ELR (cell line): ENCODE results near the gene PAM.
"Not testable (repeated sequence)": the region's sequence is repeated elsewhere in the genome, so short reads cannot be mapped to it uniquely, and the experiment has no call there.

Experiments used
- DNase-seq: peaks from one replicate; pipeline ENCODE4 v3.0.0-alpha.2; 2015; ENCODE audit warnings: low read depth

Gene PAM

DNA sequence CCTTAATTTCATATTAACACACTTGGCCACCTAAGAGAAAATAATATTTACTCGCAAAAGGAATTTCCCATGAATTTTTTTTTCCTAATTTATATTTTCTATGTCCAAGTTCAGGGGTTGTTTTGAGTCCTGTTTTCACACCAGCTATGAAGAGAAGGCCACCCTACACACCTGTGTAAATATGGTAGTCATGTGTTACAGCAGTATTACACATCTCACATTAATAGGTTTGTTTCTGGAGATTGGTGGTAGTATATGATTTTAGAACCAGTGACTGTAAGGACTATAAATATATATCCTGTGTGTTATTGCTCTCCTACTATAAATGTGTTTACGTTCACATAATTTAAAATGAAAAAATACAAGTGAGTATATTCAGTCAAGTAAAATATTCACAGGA lies 147.5 kb downstream of the PAM start:
- DNase-seq: no peak

DNA sequence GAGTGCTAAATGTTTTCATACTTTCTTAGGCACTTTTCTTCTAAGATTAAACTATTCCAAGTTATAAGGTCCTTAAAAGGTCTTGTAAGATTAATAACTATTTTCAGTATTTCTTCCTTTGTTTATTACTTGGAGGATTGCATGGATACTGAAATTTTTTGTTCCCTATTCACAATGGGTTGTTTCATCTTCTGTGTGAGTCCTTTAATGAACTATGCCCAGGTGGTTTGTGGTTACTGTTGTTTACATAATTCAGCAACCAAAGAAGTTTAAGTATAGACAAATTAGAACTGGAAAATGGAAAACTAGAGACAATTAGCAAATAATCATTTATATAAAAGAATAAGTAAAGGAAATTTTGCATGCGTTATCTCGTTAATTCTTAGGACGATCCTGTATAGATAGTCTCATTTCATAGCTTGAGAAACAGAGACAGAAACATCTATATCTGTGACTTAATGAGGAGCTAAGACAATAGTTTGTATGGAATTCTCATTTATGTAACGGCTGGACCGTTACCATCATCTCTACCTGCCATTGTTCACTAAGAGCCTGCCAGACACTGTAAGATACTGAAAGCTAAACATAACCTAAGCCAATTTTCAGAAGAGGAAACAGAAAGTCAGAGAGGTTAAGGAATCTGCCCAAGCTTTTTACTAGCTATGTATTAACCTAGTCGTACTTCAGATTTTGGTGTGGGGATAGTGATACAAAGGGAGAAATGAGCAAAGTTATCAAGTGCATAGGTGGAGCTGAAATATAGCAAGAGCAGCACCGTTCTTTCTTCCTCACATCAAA lies 148.2 kb downstream of the PAM start:
- peak; percentile 36 for DNase-seq

DNA sequence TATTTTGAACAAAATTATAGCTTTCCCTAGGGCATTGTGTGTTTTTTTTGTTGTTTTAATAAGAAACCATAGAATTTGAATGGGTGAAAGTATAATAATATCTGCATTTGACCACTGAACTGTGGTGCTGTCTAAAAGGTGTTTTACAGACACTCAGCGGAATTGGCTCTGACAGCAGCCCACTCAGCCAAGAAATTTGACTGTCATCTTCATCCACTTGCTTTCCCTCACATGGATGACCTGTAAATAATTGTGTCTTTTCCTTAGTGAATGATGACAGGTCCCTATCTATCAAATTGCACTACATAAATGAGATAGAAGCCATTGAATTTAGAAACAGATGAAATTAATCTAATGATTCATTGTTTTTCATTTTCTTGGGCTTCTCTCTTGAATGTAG lies 150.0 kb downstream of the PAM start:
- DNase-seq: no peak

DNA sequence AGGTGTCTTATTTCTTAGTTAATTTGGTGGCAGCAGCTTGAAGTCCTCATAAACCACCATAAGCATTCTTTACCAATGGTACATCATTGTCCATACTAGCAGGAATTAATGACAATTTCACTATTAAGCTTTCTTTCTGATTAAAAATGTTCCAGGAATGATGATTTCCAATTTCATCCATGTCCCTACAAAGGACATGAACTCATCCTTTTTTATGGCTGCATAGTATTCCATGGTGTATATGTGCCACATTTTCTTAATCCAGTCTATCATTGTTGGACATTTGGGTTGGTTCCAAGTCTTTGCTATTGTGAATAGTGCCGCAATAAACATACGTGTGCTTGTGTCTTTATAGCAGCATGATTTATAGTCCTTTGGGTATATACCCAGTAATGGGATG lies 152.0 kb downstream of the PAM start:
- DNase-seq: not testable (repeated sequence)

DNA sequence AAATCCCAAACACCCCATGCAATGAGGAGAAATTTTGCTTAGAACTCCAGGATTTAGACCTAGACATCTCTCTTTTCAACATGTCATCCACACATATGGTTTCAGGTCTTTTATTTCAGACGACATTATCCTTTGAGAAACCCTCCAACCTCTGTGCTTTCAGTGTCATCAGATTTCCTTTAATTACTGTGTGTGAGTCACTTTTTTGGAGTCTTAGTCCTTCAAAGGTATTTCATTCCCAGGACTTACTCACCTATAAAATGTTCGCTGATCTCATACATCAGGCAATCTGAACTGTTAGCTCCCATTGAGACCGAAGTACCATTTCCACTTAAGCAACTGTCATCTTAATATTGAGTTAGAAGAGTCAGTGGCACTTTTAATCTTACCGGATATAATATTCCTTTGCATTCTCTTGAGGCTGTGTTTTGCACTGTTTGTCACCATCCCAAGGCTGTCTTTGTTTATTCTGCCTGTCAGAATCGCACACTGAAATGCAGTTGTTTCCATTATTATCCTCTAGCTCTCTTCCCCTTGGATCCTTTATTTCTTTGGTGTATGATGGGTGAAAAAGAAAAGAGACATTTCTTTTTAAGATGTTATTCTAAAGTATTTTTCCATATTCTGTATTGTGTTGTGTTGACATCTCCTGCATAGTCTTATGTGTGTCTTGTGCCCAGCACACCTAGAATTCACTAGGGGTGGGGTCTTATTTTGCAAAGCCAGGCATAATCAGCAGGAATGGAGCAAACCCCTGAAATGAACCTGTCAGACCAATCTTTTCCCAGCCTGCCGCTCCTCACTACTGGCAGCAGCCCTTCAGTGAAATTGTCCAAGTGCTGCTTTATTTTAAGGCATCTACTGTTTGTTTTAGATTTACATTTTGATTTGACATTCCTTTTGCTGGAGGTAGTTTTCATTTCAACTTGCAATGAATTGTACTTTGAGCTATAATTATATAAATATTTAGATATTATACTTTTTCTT lies 155.4 kb downstream of the PAM start:
- peak; percentile 90 for DNase-seq

DNA sequence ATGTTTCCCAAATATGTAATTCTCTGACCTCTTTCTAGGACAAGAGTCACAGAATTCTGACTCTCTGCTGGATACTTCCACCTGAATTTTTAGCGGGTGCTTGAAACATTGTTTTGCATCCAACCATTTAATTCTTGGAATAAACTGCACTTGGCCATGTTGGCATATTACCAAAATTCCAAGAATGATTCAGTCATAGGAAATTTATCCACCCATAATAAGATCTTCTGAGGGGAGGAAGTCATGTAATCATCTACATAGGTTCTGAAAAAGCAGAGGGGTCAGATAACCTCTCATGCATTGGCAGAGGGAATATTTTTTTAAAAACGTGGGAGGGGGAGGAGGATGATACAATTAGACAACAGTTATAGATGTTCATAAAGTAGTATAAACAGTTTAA lies 156.9 kb downstream of the PAM start:
- peak; percentile 89 for DNase-seq

DNA sequence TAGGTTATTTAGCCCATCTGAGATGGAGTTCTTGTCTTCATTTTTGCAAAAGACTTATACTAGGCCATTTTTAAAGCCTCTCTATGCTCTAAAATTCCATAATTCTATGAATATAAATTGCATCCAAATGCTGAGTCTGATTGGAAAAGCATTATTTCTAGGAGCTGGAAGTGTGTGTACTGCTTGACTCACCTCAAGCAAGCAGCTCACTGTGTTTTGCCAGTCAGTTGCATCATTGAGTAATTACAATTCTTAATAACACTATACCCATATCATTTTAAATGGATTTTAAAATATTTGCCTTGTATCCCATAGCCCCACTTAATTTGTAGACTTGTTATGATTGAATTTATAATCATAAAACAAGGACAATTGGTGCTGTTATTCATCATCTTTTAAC lies 161.0 kb downstream of the PAM start:
- DNase-seq: peak; percentile 33

DNA sequence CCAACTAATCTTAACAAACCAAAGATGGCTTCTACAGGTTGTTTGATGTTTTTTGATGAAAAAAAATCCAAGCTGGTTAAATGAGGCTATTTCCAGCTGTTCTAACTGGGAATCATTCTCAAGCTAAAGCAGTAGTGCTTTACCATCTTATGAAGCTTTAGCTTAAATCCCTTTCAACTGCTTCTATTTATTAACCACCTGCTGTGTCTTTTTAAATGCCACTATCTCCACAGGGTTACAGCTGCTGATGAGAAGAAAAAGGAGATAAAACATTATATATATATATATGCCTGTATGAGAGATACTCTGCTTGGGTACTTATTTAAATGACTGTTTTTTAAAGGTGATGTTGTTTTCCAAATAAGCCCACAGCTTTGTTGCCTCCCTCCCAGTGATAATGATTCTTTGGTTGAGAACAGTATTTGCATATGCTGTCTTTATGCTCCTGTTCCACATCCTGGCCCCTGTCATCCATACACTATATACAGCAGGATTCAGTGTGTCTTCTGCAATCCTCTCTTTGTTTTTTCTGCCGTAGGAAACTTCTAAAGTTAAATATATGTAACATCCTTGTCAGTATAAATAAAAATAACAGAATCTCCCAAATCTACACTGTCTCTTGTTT lies 164.0 kb downstream of the PAM start:
- no peak for DNase-seq

DNA sequence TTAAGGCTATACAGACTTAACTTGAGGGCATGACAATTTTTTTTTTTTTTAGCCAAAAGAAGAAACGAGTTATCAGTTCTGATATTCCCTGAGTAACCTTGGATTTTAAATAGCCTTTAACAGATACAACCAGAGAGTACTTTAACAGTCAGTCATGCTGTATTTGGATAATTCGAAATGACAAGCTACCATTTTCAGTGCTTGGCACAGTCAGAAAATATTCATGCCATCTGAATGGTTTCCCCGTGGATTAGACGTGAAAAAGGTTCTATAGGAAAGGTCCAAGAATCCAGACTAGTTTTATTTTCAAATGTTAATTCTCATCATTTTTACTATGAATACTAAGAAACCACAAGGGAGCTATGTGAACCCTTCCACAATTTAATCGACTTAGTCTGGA lies 165.7 kb downstream of the PAM start:
- DNase-seq: no peak

DNA sequence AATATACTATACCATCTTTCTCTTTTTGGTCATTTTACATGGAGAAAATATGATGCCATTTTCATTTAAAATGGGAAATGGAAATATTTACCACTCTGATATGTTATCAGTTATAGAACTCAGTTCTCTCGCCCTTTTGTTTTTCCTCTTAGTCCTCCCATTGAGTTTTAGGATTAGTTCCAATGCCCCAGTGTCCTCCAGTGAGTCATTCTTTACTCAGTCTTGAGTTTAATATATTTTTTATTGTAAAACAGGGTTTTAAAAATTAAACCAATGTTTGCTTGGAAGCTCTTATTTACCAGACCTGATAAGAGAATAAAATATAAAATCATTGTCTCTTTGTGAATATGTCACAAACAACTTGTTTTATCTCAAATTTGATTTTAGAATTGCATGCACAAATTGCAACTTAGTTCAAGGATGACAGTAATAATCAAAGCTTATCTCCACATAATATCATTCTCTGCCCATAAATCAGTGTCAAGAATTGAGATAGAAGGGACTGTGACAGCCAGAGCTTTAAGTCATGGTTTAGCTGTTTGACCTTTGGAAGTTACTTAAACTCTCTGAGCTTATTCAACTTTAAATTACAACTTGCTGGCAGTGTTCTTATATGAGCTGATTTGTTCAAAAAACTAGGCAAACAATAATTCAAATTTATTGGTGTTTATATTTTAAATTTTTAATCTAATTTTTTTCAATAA lies 166.4 kb downstream of the PAM start:
- peak; percentile 11 for DNase-seq

DNA sequence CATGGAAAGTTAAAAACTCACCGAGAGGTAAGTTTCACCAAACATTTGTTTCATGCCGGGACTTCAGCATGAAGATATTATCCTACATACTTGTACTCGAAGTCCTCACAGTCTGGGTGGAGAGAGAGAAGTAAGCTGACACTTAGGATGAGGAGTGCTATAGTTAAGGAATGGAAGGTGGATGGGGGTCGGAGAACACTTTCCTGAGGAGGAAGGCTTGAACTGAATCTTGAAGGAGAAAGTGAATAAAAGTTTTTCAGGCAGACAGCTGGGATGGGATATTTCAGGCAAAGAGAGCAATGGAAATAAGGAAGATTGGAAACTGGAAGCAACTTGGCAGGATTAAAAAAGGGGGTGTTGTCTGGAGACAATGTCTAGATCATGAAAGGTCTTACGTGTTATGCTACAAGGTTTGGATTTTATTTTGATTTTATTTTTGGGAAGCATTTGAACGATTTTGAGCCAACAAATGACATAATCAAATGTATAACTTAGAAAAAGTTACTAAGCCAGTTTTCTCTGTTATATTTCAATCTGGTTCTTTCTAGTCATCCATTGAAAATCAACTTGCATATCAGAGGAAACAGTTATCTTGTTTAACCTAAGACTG lies 167.1 kb downstream of the PAM start:
- no peak for DNase-seq

DNA sequence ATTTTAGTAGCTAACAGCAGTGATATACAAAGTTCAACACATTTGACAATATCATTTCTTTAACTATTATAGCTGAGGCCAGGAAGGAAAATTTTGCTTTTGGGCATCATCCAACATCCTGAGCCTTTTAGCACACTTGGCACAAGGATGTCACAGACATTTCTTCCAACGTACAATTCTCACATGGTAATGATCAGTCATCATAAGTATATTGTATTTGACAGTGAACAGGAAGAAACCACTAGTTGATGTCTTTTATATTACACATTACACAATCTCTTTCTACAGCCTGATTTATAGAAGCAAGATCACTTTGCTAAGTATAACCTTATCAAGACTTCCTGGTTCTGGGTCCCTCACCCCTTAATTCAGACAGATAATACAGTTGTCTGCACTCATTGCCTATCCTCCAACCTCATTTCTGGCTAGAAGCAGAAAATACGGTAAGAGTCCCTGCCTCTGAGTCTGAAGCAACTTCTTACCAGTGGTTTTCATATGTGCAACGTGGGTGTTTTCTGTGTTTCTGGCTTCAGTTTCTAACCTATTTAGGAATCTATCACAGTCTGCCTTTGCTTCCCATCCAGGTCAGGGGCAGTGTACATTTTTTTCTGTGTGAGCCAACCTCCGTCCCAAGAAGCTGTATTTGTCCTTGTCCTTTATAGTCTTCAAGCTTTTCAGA lies 167.8 kb downstream of the PAM start:
- no peak for DNase-seq

DNA sequence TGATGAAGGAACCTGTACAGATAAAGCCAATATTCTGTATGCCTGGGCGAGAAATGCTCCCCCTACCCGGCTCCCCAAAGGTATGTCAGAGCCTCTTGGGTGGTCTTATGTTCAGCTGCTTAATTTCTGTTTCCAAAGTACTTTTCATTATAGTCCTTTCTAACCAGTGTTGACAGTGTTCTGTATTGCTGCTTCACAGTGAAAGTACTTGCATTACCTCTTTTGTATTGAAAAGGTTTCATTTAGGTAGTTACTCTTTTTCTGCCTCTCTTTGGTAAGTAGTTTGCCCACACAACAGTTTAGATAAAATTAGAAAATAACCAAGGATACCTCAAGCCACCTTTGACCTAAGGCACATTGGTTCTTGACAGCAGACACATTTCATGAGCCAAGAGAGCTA lies 169.9 kb downstream of the PAM start:
- no peak for DNase-seq

DNA sequence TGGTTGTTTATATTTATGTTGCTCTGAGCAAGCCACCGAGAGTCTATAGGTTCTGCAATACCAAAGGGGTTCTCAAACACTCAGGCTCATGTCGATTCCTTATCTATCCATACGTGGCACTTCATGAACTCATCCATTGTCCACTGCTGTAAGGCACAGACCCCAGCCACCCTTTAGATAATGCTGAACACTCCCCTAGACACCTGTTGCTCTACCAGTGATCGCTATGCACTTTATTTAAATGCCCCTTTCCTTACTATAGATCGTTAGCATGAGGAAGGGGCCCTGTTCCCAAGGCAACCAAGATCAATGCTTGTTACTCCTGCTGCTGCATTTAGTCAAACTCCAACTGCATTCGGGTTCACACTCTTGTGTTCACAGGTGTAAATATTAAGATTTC lies 171.9 kb downstream of the PAM start:
- no peak for DNase-seq

DNA sequence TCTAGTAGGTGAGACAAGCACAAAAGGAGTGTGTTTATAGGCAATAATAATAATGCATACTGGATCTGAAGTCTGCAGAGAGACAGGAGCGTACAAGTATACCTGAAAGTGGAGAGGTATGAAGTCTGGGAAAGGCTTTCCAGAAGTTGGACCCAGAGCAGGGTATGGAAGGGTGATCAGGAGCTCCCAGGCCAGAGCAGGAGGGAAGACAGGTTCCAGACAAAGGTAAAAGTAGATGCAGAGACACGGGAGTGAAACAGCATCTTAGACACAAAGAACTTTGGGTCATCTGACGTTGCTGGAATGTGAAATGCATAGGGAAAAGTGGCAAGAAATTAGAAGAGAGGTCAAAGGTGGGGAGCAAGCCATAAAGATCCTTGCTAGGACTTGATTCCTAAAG lies 175.1 kb downstream of the PAM start:
- no peak for DNase-seq

DNA sequence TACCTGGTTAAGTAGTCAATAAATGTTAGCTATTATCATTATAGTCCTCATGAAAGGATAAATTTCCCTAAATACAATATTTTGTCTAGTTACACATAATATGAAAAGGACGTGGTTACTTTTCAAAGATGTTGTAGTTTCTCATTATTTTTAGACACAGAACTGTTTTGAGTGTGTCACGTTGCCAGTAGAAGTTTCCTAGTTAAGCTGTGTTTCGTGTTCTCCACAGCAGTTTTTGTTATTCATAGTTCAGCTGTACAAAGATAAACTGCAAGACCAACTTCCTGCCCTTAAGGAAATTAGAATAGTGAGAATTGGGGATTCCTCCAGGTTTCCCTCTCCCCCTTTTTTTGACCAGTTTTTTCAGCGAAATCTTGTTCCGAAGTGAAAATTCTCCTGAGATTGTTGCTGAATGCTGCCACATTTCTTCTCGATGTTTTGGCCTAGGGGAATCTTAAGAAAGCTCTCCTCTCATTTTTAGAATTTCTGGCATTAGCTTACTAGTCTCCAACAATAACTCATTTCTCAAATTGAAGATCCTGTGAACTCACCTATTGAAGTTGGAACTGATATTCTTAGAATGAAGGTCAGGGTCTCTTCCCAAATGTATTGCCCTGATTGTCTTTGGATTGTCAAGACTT lies 176.1 kb downstream of the PAM start:
- DNase-seq: no peak

DNA sequence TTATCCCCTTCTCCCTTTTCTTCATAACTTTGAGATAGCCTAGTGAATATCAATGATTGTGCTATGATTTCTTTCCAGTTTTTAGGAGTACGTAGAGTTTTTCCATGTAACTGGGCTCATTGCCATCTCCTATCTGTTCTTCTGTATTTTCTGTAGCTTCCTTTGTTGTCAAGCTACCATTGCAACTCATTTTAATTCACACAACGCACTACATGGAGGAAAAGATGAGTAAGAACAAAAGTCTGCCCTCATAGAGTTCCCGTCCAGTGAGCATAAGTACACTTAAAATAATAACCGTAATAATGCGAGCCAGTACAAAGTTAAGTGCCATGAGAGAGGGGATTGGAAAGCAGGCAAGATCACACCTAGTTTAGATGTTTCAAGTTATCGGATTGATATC lies 177.7 kb downstream of the PAM start:
- DNase-seq: no peak

DNA sequence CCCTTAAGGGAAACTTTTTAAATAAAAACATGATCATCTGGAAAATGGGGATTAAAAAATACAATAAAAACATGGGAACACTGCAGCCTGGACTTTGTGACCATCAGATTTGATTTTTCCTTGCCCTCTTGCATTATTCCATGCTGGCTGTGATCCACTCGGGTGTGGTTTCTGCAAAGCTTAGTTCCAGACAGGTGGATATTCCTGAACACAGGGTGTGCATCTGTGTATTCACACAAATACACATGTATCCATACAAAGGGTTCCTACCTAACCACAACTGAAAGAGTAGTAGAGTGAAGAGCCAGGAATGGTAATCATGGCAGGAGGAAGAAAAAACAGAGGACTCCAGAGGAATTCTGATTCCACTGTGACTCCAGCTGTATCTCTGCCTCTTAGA lies 178.2 kb downstream of the PAM start:
- no peak for DNase-seq

DNA sequence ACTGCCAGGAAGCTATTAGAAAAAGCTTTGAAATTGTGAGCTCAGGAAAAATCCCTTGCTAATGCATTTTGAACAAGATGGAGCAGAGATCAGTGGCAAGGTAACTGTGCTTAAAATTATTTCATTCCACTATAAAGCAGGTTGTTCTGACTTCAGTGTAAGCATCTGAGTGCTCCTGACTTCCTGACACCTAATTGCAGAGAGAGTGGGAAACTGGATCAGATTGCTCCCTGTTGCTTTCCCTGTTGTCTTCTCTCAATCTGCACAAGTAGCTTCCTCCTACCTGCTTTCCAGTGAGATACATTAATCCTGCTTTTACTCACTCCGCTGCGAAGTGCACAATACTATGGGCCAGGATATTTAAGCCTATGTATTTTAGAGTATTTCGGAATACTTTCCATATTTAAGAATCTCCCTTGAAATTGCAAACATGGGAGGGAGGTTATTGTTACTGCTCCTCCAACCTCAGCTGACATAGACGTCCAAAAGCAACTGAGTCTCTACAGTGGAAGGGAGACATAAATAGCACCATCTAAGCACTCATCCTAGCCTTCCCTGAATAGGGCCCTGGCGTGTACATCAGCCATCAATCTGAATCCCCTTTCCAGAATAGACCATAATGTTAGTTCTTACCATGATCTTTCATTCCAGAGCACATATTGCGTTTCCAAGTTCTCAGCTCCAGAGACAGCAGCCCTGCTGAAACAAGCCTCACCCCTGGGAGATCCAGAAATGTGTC lies 178.8 kb downstream of the PAM start:
- no peak for DNase-seq

DNA sequence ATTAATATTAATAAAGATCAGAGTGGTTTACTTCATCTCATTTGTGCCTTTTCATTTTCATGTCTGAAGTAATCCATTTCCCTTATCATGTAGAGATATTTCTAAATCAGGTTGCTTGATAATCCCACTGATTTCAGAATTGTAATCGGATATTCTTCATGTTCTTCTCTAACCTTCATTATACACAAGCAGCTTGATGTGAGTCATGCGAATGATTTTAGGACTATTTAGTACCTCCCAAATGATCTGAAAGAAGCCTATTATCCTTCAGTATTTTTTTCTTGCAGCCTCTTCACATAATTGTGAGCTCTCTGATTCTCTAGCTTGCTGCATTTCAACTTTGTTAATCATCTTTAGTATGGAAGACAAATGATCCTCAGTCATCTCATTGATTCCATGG lies 182.8 kb downstream of the PAM start:
- DNase-seq: no peak
